GM19395 (cell line): ENCODE results near the gene CYP26B1.
A peak's percentile ranks its signal among the peaks of the same experiment; 100 is the strongest.

Experiments used
- ATAC-seq: cut with Tn5 transposase; IDR thresholded peaks from one replicate; pipeline ENCODE4 v1.9.1; 2021; ENCODE audit warnings: mild to moderate bottlenecking, moderate library complexity; ENCODE audit not compliant: unreplicated experiment

Gene CYP26B1

DNA sequence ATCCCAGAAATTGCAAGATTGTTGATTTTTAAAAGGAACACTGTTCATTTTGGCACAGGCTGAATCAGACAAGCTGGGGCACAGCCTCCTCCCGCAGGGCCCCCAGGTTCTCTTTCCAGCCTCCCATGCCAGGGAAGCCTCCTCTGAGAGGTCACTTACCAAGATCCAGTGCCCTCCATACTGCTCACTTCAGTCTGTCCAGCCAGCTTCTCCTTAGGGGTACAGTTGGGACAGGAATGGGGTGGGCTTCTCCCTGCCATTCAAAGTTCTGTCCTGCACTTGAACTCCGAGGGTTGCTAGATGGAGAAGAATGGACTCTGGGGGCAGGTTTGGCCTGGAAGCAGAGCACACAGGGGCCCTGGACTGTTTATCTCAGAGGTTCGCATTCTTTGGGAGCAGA lies 7.5 kb upstream of the CYP26B1 start:
- no peak for ATAC-seq

DNA sequence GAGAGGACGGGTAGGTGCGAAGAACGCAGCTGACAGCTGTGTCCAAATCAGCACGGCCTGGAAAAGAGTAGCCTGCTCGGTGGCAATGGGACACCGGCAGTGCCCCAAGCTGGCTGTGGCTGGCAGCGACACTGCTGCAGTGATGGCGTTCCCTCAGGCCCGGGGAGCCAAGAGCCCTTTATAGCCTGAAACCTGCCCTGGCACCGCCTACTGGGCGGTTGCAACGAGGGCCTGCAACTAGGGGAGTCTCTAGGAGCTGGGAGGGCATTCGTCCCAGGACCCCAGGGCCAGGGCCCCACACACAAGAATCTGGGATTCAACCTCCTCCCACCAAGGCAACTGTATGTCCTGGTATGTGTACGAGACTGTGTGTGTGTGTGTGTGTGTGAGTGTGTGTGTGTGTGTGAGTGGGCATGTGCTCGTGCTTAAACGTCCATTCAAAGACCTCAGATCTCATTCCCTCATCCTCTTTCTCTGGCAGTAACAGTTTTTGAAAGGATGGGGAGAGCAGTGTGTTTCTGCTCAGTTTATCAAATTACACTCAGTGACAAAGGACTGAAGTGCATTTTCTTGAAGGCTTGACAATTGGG lies 6.8 kb upstream of the CYP26B1 start:
- no peak for ATAC-seq

DNA sequence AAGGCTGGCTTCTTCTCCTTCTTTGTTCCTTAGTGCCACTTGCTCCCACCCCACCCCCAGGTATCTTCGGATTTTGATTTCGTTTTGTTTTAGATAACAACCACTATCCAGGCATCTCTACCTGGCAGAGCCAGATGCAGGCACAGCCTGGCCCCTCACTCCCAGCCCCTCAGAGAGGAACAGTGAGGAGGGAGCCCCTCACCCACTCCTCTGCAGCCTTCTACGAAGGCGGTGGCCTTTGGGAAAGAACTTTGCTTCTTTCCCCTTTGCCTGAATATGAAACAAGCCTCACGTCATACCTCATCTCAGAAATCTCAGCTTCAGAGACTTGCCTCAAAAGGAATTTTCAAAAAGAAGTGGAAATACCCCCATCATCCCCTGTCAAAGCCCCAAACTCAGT lies 6.3 kb upstream of the CYP26B1 start:
- ATAC-seq, result no peak

DNA sequence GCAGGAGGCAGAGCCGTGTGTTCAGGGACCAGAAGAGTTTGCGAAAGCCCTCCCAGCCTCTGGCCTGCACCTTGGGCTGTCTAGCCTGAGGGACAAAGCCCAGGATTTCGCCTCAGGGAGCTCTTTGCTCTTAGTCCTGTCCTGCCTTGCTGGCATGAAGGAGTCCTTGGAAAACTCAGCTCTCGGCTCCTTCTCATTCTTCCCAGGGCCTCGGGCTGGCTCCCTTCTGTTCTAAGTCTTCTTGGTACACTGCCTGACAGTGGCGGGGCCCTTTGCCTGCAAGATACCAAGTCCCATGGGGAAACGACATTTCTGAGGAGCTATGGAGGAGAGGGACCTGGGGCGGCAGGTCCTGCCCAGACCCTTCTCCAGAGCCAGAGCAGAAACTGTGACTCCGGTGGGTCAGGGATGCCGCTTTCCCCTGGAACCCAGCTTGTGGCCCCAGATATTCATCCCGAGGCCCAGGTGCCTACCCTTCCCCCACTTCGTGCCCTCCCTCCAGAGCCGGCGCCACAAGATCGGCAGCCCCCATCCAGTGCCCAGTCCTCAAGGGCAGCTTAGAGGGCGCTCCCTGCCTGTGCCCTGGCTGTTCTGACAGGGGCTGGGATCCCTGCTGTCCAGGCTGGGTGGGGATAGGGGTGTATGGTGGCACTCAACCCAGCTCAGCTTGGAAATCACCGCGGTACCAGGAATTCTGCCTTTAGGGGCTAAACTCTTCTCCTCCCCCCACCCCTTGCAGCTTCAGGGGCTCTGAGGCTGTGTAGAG lies 5.5 kb upstream of the CYP26B1 start:
- ATAC-seq, result no peak

DNA sequence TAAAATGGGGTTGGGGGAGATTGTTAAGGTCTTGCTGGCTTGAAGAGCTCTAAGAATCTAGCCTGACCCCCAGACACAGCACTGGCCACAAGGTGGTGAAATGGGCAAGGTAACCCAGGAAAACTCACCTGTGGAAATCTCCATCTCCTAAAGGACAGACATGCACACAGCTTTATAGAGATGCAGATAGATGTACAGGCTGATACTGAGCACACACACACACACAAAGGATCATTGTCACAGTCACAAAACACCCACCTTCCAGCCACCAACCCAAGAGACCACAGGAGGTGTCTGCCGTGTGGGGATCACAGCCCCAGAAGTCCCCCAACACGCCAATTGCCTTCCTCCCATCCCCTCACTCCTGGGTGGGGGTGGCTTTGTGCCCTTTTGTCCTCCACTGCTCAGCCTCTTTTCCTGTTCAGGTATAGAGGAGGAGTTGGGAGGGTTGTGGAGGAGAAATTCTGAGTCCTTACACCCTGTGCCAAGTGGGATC lies 3.2 kb upstream of the CYP26B1 start:
- ATAC-seq, result no peak

DNA sequence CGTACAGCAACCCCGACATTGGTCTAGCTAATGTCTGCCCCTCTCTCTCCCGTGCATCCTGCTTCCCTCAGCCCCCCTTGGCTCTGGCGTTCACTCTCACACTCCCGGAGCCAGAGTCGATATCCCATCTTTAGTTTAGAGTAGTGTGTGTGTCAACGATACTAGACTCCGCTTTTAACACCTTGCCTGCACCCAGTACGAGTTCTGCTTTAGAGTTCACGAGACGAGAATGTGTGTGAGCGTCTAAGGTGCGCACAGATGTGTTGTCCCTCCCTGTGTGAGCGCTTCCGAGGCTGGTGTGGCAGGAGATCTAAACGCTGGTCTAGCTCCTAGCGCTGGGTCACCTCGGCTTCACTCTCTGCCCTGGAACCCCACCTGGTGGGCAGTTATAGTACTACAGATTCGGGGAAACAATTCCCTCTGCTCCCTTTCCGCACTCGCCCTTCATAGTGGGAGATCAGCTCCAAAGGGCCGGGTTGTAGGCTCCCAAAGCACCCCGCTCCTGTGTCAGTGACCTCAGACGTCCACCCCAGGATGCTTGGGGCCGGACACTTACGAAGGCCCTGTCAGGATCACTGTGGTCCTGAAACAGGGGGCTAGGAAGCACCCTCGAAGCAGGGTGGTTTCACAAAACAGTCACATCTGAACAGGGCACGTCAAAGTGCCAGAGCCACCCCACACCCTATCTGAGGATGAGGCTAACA lies 2.6 kb upstream of the CYP26B1 start:
- peak; percentile 90 for ATAC-seq

DNA sequence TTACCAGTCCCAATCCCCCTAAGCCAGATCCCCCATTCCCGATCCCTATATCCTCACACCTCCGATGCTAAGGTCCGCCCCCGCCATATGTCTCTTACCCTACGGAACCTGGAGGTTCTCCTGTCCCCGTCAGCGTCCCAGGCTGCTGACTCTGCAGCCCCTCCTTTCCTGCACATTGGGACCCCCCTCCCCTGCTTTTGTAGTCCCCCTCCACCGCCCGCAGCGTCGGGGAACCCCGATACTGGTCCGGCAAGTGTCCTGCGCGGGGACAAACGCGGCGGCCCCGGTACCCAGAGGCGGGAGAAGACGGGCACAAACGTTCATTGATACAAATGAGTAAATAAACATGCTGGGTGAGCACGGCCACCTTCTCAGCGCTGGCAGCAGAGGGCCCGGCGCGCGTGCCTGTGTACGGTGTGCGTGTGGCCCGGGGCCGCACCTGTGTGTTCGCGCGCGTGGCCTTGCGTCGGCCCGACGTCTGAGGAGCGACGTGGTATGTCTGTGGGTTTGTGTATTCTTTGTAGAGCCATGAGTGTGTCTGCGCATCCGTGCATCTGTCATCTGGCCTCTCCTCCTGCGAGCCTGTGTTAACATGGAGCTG lies 2.0 kb upstream of the CYP26B1 start:
- ATAC-seq, result no peak

DNA sequence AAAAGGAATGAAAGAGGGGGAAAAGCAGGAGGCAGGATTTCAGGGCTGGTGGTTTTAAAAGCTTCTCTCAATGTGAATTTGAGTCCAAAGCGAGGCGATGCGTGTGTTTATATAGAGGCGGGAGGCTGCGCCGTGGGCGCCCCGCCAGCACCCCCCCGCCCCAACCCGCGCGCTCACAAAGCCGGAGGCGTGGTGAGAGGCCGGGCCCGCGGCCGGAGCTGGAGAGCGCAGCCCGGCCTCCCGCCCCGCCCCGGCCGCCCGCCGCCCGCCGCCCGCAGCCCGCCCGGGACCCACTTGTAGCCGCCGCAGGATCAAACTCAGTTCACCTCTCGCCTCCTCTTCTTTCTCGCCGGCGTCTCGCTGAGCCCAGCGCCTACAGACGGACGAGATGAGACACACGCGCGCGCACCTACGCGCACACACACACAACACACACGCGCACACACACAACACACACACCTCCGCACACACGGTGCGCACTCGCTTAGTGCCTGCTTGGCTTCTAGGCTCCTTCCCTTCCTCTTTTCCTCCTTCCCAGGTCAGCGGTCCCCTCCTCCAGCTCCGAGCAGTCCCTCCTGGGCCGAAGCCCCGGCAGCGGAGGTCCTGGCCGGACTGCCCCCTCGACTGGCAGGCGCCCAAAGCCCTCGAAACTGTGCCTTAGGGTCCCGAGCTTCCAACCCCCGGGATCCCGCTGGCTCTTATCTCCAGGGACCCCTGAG lies 1.3 kb upstream of the CYP26B1 start:
- ATAC-seq, result no peak

DNA sequence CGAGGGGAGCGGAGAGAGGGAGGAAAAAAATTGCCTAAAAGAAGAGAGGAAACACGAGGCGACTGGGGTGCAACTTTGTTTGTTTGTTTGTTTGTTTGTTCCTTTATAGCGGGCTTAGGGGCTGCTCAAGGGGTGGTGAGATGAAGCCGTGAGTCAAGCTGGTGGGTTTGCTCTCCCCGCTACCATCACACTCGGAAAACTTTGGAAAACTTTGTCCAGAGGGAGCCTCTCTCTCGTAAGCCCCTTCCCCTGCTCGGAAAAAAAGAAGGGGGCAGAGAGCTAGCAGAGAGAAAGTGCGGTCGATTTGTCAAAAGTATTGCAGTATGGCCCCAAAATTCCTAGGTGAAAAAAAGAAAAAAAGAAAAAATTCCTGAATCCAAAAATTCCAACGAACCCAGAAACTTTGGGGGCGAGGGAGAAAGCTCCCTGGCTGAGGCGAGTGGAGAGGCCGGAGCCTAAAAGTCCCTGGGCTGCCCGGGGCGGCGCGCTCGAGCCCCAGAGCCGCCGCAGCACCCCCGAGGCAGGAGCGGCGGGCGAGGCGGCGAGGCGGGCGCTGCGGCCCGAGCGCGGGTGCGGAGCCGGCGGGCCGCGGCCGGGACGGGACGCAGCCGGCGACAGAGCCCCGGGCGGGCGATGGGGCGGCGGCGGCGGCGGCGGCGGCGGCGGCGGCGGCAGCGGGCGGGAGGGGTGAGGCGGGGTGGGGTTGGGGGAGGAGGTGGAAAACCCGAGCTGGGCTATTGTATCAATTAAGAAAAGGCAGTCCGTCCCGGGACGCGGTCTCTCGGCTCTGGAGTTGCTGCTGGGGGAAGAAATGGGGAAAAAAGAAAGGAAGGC lies 558 bp upstream of the CYP26B1 start:
- ATAC-seq, result no peak

DNA sequence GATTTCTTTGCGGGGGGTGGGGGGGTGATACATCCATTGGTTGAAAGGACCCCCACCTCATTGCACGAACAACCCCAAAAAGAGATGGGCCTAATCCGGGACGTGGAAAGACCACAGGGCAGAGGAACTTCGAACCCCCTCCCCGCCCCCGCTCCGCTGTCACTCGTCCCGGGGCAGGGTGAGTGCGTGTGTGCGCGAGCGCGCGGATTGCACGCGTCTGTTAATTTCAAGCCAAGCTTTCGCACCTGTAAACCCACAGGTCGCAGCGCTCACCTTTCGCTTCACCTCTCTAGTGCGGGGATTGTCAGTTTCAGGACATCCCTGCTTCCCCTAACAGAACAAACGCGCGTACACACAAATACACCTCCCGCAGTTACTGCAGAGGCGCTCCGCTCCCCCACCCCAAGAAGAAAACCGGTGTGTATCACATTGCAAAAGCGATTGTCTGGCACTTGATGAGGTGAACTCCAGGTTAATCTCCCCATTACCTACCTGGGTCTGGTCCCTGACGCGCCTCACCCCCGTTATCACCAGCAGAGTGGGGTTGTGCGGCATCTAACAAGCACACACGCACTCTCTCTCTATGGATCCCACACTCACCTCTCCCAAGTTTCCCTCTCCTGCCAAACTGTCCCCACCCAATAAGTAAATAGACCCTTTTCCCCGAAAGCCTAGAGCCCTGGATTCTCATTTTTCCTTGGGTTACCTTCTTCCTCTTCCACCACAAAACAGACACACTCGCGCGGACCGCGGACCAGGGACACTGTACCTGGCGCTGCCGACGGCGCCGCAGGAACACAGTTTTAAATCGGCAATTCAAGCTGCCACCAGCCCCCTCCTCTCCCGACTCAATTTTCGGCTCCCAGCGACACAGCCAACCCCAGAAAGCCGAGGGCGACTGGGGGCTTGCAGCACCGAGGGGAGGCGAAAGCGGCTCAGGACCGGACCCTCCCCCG lies 1.0 kb downstream of the CYP26B1 start:
- no peak for ATAC-seq

DNA sequence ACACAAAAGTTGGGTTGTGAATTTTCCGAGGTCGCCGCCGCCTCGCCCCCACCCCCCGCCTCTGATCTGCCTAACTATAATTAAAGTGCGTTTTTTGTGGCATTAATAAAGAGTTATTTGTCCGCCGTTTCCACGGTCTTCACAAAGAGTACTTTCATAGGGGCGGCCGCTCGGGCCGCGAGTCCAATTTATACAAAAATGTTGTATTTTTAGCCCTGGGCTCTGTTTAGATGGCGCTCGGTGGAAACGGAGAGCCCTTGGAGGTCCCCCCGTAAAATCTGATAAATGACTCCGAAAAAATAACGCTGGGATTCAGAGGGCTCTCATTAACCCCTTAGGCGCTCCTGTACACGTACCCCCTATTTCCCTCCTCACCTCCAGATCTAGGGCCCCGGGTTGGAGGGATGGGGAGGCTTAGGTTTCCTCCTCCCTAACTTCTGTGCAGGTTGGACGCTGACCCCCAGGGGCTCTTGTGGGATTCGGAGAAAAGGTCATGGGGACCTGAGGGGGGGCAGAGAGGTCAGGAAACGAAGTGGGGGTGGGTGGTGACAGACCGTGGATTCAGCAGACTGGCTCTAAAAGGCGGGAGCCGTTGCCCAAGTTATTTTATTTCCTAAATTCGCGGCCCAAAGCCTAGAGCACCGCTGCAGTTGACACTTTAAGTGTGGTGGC lies 1.9 kb downstream of the CYP26B1 start:
- ATAC-seq, result no peak

DNA sequence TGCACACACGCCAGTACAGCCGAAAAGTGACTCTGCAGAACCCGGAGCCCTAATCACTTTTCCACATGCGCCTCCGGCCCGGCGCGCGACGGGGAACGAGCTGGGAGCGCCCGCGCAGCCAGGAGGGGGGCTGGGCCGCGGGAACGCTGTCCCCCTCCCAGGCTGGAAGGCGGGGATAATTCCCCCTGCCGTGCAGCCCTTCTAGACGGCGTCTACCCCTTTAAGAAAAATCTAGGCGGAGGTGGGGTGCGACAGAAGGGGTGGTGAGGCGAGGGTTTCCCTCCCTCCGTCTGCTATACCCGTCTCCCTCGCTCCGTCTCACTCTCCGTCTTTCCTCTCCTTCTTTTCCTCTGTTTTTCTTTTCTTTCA lies 2.4 kb downstream of the CYP26B1 start:
- ATAC-seq, result no peak

DNA sequence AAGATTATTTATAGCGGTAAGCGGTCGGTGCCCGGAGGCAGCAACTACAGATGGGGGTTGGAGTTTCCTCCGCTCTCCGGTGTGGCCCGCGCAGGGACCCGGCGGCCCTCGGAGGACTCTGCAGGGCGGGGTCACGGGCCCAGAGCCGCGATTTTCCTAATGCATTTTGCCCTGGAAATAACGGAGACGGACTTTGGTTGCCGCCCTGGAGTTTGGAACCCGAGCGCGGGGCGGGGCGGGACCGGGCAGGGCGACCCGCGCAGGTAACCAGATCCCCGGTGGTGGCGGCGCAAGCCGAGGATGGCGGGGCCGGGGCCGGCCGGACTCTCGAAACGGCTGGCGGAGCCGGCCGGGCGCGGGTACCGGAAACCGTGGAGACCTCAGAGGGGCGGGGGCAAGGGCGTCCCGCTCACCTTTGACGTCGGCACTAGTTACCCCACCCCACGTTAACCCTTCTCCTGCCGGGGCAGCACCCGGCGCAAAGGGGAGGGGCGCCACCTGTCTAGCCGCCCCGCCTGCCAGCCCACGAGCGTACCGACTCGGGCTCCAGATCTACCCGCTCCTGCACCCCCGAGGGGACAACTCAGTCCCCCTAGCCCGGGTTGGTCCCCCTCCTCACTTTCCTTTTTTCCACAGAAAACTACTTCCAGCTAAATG lies 2.9 kb downstream of the CYP26B1 start:
- ATAC-seq, result no peak

DNA sequence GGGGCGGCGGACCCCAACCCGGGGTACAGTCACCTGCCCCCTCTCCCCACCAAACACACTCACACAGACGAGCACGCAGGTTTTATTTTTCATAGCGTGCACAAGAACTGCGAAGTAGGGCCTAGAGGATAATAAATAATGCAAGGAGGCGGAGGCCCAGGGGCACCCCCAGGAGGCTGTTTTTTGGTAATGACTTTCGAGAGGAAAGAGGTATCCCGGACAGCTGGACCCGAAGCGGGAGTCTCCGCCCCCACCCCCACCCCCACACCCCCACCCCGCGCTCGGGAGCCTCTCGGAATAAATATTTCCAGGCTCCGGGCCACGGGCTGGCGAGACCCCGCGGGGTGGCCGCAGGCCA lies 3.4 kb downstream of the CYP26B1 start:
- ATAC-seq, result no peak

DNA sequence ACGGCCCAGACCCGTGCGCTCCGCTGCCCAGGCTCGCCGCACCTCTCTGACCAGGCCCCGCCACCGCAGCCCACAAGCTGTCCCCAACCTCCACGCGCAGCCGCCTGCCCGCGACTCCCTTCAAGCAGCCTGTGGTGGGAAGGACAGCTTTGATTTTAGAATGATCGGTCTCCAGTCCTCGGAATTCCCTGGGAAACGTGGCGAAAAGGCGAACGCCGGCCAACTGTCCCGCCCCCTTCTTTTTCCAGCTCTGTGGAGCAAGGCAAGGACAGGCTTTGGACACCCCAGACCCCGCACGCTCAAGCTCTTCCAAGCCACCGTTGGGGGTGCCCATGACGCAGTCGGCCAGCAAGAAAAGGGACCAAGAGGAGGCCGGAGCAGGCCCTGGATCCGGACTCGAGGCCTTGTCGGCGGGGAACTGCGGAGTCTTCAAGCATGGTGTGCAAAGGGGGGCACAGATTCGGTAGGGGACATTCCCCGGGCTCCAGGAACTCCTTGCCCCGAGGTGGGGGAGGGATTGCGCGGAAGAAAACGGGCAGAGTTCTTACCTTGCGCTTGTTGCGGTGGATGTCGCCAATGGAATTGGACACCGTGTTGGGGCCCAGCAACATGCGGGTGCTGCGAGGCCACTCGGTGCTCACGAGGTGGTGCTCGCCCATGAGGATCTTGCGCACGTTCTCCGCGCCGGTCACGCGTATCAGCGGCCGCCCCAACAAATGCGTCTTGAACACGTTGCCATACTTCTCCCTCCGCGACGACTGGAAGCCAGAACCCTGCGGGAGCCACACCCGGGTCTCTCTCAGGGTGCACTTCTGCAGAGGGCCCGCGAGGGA lies 4.0 kb downstream of the CYP26B1 start:
- no peak for ATAC-seq

DNA sequence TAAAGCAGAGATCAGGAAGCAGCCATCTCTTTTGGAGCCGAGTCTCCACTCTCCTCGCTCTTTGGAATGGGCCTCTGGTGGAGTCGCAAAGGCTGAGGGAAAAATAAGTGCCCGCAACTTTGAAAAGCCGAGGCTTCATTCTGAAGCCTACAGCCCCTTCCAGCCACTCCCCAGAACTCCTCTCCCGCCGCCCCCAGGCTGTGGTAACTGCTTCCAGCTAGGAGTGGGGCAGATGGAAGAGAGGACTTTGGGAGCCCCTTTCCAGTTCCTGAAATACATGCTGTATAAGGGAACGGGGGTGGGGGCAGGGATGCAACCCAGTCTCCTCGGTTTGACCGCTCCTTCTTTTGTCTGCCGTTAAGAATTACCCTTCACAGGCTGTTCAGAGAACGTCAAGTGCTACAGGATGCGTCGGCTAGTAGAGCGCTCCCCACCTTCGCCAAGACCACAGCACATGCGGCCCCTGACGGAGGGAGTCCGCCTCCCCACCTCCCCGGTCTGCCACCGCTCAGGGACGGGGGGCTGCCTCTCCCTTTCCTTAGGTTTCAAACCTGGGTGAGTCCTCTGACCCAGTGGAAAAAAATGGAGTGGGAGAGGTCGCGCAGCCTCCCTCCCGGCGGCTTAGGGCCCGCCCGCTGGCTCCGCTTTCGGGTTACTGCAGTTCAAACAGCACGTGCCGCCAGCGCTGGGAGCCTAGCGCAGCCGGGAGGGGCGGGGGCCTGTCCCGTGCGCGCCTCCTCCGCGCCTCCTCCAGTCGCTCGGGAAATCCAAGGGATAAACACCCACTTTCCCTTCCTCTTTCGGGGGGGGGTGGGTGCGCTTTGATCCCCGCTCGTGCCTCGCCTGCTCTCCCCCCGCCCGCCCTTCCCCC lies 4.9 kb downstream of the CYP26B1 start:
- ATAC-seq, result no peak
